Tibial nerve (tissue), 3 donors: ENCODE results near the gene SRP19.

Source experiments
- CTCF ChIP-seq, 5 experiments: fragments of 200-600 bp in 3 of 5; fragments of 450-650 bp in 2 of 5; sonication (generic) in 3 of 5; IDR thresholded peaks; one replicate each; pipeline ENCODE4 v1.5.1; 2016 to 2019; ENCODE audit warnings: antibody characterized with exemption in 5 of 5, mild to moderate bottlenecking in 3 of 5, moderate library complexity in 2 of 5
- POLR2A ChIP-seq, 2 donors: fragments of 450-650 bp; IDR thresholded peaks; one replicate each; pipeline ENCODE4 v1.6.1; 2017; ENCODE audit warnings: antibody characterized with exemption in 2 of 2, mild to moderate bottlenecking in 2 of 2, moderate library complexity in 2 of 2

DNA sequence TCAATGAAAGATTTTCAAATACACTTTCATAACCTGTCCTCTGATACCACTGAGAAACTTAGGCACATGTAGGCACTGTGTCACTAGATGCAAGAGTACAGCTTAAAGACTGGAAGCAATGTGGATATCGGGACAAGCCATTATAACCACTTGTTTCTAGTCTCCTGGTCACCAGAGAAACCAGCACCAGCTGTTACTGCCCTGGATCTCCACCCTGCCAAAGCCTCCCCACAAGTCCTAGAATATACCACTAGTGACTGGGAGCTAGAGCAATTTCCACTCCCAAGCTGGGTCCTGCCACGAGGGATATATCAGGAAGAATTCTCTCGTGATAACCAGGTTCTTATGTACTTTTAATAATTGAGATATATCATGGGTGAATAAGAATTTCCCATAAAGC, 41.5 kb downstream of the SRP19 start:
- TF ChIP-seq CTCF (IDR thresholded peaks at IDR 0.05) (no peak), POLR2A (IDR thresholded peaks at IDR 0.05) (no peak)
